Type B pancreatic cell (in vitro differentiated cells): Measurements from ENCODE around the gene PPP2R2B. TPM values are rescaled to one million over a fixed set of nuclear protein-coding genes. Genes with fewer than 3 reads are reported as not detected.

ENCODE experiments used
- DNase-seq: peaks from one replicate; pipeline ENCODE4 v3.0.0; 2021; ENCODE audit warnings: mixed read lengths; ENCODE audit not compliant: unreplicated experiment; ENCODE audit errors: extremely low spot score
- H3K27ac Mint-ChIP-seq: 2 replicates; pipeline ENCODE4 v1.8.0; 2021; ENCODE audit warnings: mild to moderate bottlenecking, mixed read lengths
- H3K27me3 Mint-ChIP-seq: 2 replicates; pipeline ENCODE4 v1.8.0; 2021; ENCODE audit warnings: mixed read lengths
- H3K36me3 Mint-ChIP-seq: 2 replicates; pipeline ENCODE4 v1.8.0; 2021; ENCODE audit warnings: mixed read lengths
- H3K4me1 Mint-ChIP-seq: one replicate; pipeline ENCODE4 v1.8.0; 2021; ENCODE audit warnings: mixed read lengths; ENCODE audit not compliant: unreplicated experiment
- H3K4me3 Mint-ChIP-seq: 2 replicates; pipeline ENCODE4 v1.8.0; 2021; ENCODE audit warnings: mild to moderate bottlenecking, mixed read lengths
- H3K9me3 Mint-ChIP-seq: 2 replicates; pipeline ENCODE4 v1.8.0; 2021; ENCODE audit warnings: mixed read lengths
- CTCF ChIP-seq: fragments of 200-600 bp; sonication (generic); conservative IDR thresholded peaks from 2 replicates; pipeline ENCODE4 v1.5.0; 2021; ENCODE audit warnings: antibody characterized with exemption, mild to moderate bottlenecking
- total RNA-seq: library from RNA; stranded (reverse); gene quantifications from 2 replicates; pipeline ENCODE4 v1.2.1, GENCODE V29; 2021; ENCODE audit warnings: low replicate concordance

Gene PPP2R2B
- total RNA-seq, 1 donor from 2014 or later = 29.1 TPM

- peaks cover 27% of the 10 kb centered on the region for H3K4me1 Mint-ChIP-seq
- H3K27me3 Mint-ChIP-seq = peaks cover 12% of the 10 kb centered on the region
- H3K9me3 Mint-ChIP-seq = no peaks in the 10 kb centered on the region
- no peak overlapping the region for H3K4me3 Mint-ChIP-seq
- TF ChIP-seq CTCF = no peak
- no peaks in the 10 kb centered on the region for H3K36me3 Mint-ChIP-seq
- H3K27ac Mint-ChIP-seq = no peak overlapping the region
- no peak for DNase-seq
These were observed 39.4 kb upstream of the PPP2R2B start for GRCh38 chr5:146917931-146918330.

- Mint-ChIP-seq H3K27me3 (peaks cover 10% of the 10 kb centered on the region), H3K36me3 (no peaks in the 10 kb centered on the region), H3K27ac (no peak overlapping the region), H3K9me3 (no peaks in the 10 kb centered on the region), H3K4me3 (no peak overlapping the region), H3K4me1 (peaks cover 10% of the 10 kb centered on the region)
- TF ChIP-seq CTCF = no peak
- DNase-seq = no peak
These were observed 34.3 kb upstream of the PPP2R2B start for GRCh38 chr5:146912874-146913273.

GRCh38 chr5:146910239-146910638, 31.7 kb upstream of the PPP2R2B start:
- peaks cover 4% of the 10 kb centered on the region for H3K9me3 Mint-ChIP-seq
- peaks cover 6% of the 10 kb centered on the region for H3K27me3 Mint-ChIP-seq
- H3K4me1 Mint-ChIP-seq = peaks cover 12% of the 10 kb centered on the region
- H3K4me3 Mint-ChIP-seq = no peak overlapping the region
- H3K27ac Mint-ChIP-seq = no peak overlapping the region
- TF ChIP-seq CTCF = no peak
- no peaks in the 10 kb centered on the region for H3K36me3 Mint-ChIP-seq
- DNase-seq = no peak

GRCh38 chr5:146909255-146910068, 30.9 kb upstream of the PPP2R2B start:
- Mint-ChIP-seq H3K36me3 (no peaks in the 10 kb centered on the region), H3K9me3 (peaks cover 4% of the 10 kb centered on the region), H3K27me3 (peaks cover 6% of the 10 kb centered on the region), H3K4me1 (peaks cover 12% of the 10 kb centered on the region), H3K4me3 (no peak overlapping the region), H3K27ac (no peak overlapping the region)
- no peak for TF ChIP-seq CTCF
- no peak for DNase-seq

- H3K27ac Mint-ChIP-seq = no peak overlapping the region
- no peak for DNase-seq
- H3K4me3 Mint-ChIP-seq = no peak overlapping the region
- peaks cover 2% of the 10 kb centered on the region for H3K27me3 Mint-ChIP-seq
- H3K4me1 Mint-ChIP-seq = peaks cover 12% of the 10 kb centered on the region
- peak; percentile 32 for TF ChIP-seq CTCF
- H3K36me3 Mint-ChIP-seq = no peaks in the 10 kb centered on the region
- H3K9me3 Mint-ChIP-seq = peaks cover 4% of the 10 kb centered on the region
These were observed 28.2 kb upstream of the PPP2R2B start for GRCh38 chr5:146906803-146907202.
